ENCODE data around the gene DDX60.
"Not testable (repeated sequence)": the region's sequence is repeated elsewhere in the genome, so short reads cannot be mapped to it uniquely, and the experiment has no call there.

DDX60 gene

DNA sequence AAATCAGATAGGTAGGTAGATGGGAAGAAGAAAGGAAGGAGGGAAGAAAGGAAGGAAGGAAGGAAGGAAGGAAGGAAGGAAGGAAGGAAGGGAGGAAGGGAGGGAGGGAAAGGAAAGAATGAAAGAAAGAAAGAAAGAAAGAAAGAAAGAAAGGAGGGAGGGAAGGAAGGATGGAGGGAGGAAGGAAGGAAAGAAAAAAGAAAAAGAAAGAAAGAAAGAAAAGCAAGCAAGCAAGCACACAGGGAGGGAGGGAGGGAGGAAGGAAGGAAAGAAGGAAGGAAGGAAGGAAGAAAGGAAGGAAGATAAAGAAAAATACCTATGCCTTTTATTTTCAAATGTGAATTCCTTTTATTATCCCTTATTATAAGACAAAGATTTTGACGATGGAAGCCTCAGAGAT lies 32.7 kb downstream of the DDX60 start:
- not testable (repeated sequence) for H3K9me3 ChIP-seq (ENCODE audit: low read length); H3K27me3 ChIP-seq (ENCODE audit: control insufficient read depth in 1 of 2, insufficient read depth in 2 of 2, low read length in 2 of 2); H3K4me1 ChIP-seq (ENCODE audit: insufficient read depth, low read length); H3K4me3 ChIP-seq (ENCODE audit: low read depth in 1 of 2, low read length in 2 of 2); H3K27ac ChIP-seq (ENCODE audit: low read depth, low read length); H3K9ac ChIP-seq (ENCODE audit: low read length)
- H3K36me3 ChIP-seq (ENCODE audit: insufficient read depth, low read length) = peaks cover 22% of the 10 kb centered on the region

DNA sequence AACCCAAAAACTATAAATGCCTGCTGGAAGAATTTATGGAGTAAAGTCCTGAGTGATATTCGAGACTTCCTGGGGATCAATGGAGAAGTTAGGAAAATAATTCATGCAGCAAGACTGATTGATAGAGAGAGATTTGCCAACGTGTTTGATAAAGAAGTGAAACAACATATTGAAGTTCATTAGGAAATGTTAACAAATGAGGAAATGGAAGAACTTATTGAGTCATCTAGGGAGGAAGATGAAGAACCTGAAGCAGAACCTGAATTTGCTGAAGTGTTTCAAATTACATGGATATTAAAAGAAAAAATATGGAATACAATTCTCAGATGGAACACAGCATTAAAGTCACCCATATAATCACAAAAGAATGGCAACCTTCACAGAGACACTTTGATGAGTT lies 39.0 kb downstream of the DDX60 start:
- Histone ChIP-seq H3K4me3 (ENCODE audit: low read depth in 1 of 2, low read length in 2 of 2) (no peak overlapping the region), H3K27ac (ENCODE audit: low read depth, low read length) (no peak overlapping the region), H3K4me1 (ENCODE audit: insufficient read depth, low read length) (no peaks in the 10 kb centered on the region), H3K9me3 (ENCODE audit: low read length) (no peaks in the 10 kb centered on the region), H3K9ac (ENCODE audit: low read length) (no peak overlapping the region), H3K36me3 (ENCODE audit: insufficient read depth, low read length) (peaks cover 29% of the 10 kb centered on the region), H3K27me3 (ENCODE audit: control insufficient read depth in 1 of 2, insufficient read depth in 2 of 2, low read length in 2 of 2) (no peaks in the 10 kb centered on the region)

DNA sequence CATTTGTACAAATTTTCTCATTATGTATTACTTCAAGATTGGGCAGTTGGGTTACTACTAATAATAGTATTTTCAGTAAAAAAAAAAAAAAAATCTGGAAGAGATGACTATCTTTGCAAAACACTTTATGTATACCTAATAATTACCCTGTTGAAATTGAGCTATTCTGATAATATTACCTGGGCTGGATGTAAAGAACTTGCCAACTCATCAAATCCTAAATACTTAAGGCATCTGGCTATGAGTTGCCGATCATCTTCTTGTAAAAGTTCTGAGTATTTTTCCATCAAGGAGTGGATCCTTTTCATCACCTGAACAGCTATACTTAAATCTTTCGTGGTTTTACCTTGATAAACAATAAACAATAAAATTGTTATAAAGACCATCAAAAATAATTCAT lies 42.7 kb downstream of the DDX60 start:
- Histone ChIP-seq H3K9me3 (ENCODE audit: low read length) (no peaks in the 10 kb centered on the region), H3K4me3 (ENCODE audit: low read depth in 1 of 2, low read length in 2 of 2) (no peak overlapping the region), H3K27ac (ENCODE audit: low read depth, low read length) (no peak overlapping the region), H3K4me1 (ENCODE audit: insufficient read depth, low read length) (no peaks in the 10 kb centered on the region), H3K36me3 (ENCODE audit: insufficient read depth, low read length) (peaks cover 43% of the 10 kb centered on the region), H3K9ac (ENCODE audit: low read length) (no peak overlapping the region), H3K27me3 (ENCODE audit: control insufficient read depth in 1 of 2, insufficient read depth in 2 of 2, low read length in 2 of 2) (no peaks in the 10 kb centered on the region)

DNA sequence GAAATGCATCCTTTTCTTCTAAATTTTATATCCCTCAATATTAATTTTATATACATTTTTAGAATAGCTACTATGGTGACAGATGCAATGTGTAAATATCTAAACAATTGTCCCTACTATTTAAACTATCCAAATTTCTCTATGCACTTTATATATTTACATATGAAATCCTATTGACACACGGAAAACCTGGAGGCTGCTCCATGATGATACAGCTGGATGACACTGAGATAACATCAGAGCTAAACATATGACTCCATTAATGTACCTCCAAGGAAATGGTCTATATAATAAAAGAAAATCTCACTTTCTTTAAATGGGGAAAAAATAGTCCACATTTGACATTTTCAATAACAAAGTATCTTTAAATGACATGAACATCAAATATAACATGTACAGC lies 43.7 kb downstream of the DDX60 start:
- Histone ChIP-seq H3K27me3 (ENCODE audit: control insufficient read depth in 1 of 2, insufficient read depth in 2 of 2, low read length in 2 of 2) (no peaks in the 10 kb centered on the region), H3K4me3 (ENCODE audit: low read depth in 1 of 2, low read length in 2 of 2) (no peak overlapping the region), H3K36me3 (ENCODE audit: insufficient read depth, low read length) (peaks cover 40% of the 10 kb centered on the region), H3K9me3 (ENCODE audit: low read length) (no peaks in the 10 kb centered on the region), H3K9ac (ENCODE audit: low read length) (no peak overlapping the region), H3K27ac (ENCODE audit: low read depth, low read length) (no peak overlapping the region), H3K4me1 (ENCODE audit: insufficient read depth, low read length) (no peaks in the 10 kb centered on the region)

DNA sequence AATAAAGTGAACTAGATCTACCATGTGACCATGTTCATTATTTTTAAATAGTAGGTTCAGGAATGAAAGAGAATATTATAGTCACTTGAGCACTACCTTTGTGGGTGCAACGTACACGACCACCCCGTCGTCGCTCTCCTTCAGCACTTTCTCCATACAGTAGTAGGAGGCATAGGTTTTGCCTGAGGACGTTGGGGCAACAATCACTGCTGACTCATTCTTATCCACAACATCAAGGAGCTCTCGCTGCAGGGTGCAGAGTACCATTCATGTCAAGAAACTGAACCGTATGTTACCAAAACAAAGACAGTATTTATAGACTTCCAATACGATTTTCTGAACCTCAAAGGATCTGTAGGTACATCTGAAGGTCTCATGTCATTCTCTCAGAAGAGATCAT lies 44.7 kb downstream of the DDX60 start:
- Histone ChIP-seq H3K9me3 (ENCODE audit: low read length) (no peaks in the 10 kb centered on the region), H3K27me3 (ENCODE audit: control insufficient read depth in 1 of 2, insufficient read depth in 2 of 2, low read length in 2 of 2) (no peaks in the 10 kb centered on the region), H3K4me1 (ENCODE audit: insufficient read depth, low read length) (no peaks in the 10 kb centered on the region), H3K27ac (ENCODE audit: low read depth, low read length) (no peak overlapping the region), H3K9ac (ENCODE audit: low read length) (no peak overlapping the region), H3K36me3 (ENCODE audit: insufficient read depth, low read length) (peaks cover 31% of the 10 kb centered on the region), H3K4me3 (ENCODE audit: low read depth in 1 of 2, low read length in 2 of 2) (no peak overlapping the region)

DNA sequence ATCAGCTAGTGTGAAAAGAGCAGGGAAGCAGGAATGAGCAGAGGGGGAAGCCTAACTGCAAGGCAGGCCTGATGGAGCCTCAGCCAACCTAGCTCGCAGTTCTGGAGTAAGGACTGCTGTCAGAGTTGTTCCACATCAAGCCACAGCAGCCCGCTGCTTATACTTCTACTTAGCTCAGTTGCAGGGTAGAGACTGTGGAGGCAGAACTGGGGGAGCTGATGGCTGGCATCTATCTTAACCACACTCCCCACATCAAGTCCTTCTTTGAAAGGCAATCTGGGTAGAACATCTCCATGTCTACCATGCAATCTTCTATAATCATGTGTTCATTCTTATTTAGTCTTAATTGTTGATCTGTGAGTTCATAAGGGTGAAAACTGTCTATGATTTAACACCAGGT lies 46.1 kb downstream of the DDX60 start:
- Histone ChIP-seq H3K4me3 (ENCODE audit: low read depth in 1 of 2, low read length in 2 of 2) (no peak overlapping the region), H3K27ac (ENCODE audit: low read depth, low read length) (no peak overlapping the region), H3K9me3 (ENCODE audit: low read length) (no peaks in the 10 kb centered on the region), H3K4me1 (ENCODE audit: insufficient read depth, low read length) (no peaks in the 10 kb centered on the region), H3K36me3 (ENCODE audit: insufficient read depth, low read length) (peaks cover 30% of the 10 kb centered on the region), H3K9ac (ENCODE audit: low read length) (no peak overlapping the region), H3K27me3 (ENCODE audit: control insufficient read depth in 1 of 2, insufficient read depth in 2 of 2, low read length in 2 of 2) (no peaks in the 10 kb centered on the region)

DNA sequence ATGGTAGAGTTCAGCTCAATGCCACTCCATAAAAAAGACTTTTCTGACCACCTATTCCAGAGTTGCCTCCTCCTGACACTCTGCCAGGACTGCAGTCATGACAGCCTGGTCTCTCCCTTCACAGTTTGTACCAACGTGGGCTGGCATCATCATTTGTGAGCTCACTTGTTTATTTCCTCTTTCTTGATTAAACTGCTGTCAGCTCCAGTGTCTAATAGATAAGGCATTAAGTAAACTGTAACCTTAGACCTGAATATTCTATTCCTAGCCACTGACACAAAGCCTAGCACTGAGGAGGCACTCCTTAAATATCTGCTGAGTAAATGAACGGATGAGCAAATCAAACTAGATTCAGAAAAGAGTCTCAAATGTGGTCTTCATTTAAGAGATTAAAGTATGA lies 48.7 kb downstream of the DDX60 start:
- peaks cover 35% of the 10 kb centered on the region for H3K36me3 ChIP-seq (ENCODE audit: insufficient read depth, low read length)
- H3K4me1 ChIP-seq (ENCODE audit: insufficient read depth, low read length) = peaks cover 8% of the 10 kb centered on the region
- no peak overlapping the region for H3K9ac ChIP-seq (ENCODE audit: low read length)
- H3K27ac ChIP-seq (ENCODE audit: low read depth, low read length) = no peak overlapping the region
- H3K27me3 ChIP-seq (ENCODE audit: control insufficient read depth in 1 of 2, insufficient read depth in 2 of 2, low read length in 2 of 2) = no peaks in the 10 kb centered on the region
- no peak overlapping the region for H3K4me3 ChIP-seq (ENCODE audit: low read depth in 1 of 2, low read length in 2 of 2)
- no peaks in the 10 kb centered on the region for H3K9me3 ChIP-seq (ENCODE audit: low read length)

DNA sequence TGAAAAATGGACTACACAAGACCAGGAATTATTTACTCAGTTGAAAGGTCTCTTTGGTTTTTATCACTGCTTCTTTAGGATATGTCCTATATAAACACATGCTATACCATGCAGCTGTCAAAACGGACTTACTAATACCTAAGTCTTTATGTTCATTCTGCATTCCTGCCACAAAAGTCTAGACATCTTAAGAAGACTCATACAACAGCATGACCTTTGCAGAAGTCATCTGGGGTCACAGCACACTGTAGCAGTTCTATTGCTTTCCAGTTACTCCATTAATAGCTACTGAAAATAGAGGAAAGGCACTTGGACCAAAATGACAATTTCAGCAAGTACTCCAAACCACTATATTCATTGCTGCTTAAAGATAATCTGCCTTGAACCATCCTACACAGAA lies 53.2 kb downstream of the DDX60 start:
- Histone ChIP-seq H3K4me3 (ENCODE audit: low read depth in 1 of 2, low read length in 2 of 2) (no peak overlapping the region), H3K4me1 (ENCODE audit: insufficient read depth, low read length) (peaks cover 12% of the 10 kb centered on the region), H3K36me3 (ENCODE audit: insufficient read depth, low read length) (peaks cover 11% of the 10 kb centered on the region), H3K9ac (ENCODE audit: low read length) (no peak overlapping the region), H3K27me3 (ENCODE audit: control insufficient read depth in 1 of 2, insufficient read depth in 2 of 2, low read length in 2 of 2) (no peaks in the 10 kb centered on the region), H3K9me3 (ENCODE audit: low read length) (no peaks in the 10 kb centered on the region), H3K27ac (ENCODE audit: low read depth, low read length) (no peak overlapping the region)

DNA sequence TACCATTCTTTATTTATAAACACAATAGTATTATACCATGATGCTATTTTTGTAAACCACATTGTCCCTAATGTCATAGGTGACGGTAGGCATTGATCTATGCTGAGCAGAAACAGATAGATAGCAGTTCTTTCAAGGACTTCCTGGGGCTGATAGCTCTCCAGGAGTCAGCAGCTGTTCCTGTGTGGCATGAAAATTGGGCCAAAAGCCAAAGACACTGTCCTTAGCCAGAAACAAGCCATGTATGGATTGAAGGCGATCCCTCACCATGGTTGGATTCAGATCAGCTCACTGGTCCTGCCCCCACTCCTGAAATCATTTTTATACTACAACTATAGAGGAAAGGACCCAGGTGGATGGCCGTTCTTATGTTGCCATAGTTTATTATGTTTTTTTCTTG lies 53.6 kb downstream of the DDX60 start:
- Histone ChIP-seq H3K27me3 (ENCODE audit: control insufficient read depth in 1 of 2, insufficient read depth in 2 of 2, low read length in 2 of 2) (no peaks in the 10 kb centered on the region), H3K4me3 (ENCODE audit: low read depth in 1 of 2, low read length in 2 of 2) (no peak overlapping the region), H3K27ac (ENCODE audit: low read depth, low read length) (no peak overlapping the region), H3K9me3 (ENCODE audit: low read length) (no peaks in the 10 kb centered on the region), H3K9ac (ENCODE audit: low read length) (no peak overlapping the region), H3K4me1 (ENCODE audit: insufficient read depth, low read length) (peaks cover 12% of the 10 kb centered on the region), H3K36me3 (ENCODE audit: insufficient read depth, low read length) (peaks cover 13% of the 10 kb centered on the region)

DNA sequence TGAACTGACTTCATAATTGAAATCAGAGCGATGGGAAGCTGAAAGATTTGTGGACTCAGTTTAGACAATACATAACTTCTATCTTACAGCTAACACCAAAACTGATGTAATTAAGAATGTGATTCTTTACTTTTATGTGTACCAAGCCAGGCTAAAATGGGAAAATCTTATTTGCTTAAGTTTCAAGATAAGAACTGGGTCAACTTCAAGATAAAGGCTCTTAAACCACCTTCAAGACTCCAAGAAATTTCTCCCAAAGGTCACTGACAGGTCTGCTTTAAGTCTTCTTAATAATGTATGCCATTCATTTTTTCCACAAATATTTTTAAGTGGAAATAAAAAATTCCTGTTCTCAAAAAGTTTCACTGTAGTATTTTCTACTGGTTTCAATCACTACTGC lies 55.5 kb downstream of the DDX60 start:
- no peak overlapping the region for H3K9ac ChIP-seq (ENCODE audit: low read length)
- H3K9me3 ChIP-seq (ENCODE audit: low read length) = no peaks in the 10 kb centered on the region
- H3K27ac ChIP-seq (ENCODE audit: low read depth, low read length) = no peak overlapping the region
- H3K27me3 ChIP-seq (ENCODE audit: control insufficient read depth in 1 of 2, insufficient read depth in 2 of 2, low read length in 2 of 2) = no peaks in the 10 kb centered on the region
- peaks cover 12% of the 10 kb centered on the region for H3K4me1 ChIP-seq (ENCODE audit: insufficient read depth, low read length)
- H3K4me3 ChIP-seq (ENCODE audit: low read depth in 1 of 2, low read length in 2 of 2) = no peak overlapping the region
- H3K36me3 ChIP-seq (ENCODE audit: insufficient read depth, low read length) = peaks cover 17% of the 10 kb centered on the region

DNA sequence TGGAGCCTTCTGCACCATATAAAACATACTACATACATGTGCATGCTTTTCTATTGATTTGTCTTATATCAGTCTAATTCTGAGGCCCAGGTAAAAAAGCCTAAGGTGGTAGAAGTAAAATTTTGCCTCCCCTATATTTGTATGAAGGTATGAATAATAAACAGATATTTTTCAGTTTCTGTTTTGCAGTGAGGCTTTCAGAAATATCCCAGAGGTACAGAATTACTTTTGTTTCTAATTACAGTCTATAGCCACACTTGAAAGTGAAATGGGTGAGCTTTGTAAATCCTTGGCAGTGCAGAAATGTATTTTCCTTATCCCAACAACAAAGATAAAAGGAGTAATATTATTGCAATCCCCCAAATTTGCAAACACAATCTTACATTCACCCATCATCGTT lies 59.5 kb downstream of the DDX60 start:
- Histone ChIP-seq H3K36me3 (ENCODE audit: insufficient read depth, low read length) (peaks cover 24% of the 10 kb centered on the region), H3K9ac (ENCODE audit: low read length) (no peak overlapping the region), H3K27ac (ENCODE audit: low read depth, low read length) (no peak overlapping the region), H3K4me3 (ENCODE audit: low read depth in 1 of 2, low read length in 2 of 2) (no peak overlapping the region), H3K9me3 (ENCODE audit: low read length) (no peaks in the 10 kb centered on the region), H3K4me1 (ENCODE audit: insufficient read depth, low read length) (no peaks in the 10 kb centered on the region), H3K27me3 (ENCODE audit: control insufficient read depth in 1 of 2, insufficient read depth in 2 of 2, low read length in 2 of 2) (no peaks in the 10 kb centered on the region)

DNA sequence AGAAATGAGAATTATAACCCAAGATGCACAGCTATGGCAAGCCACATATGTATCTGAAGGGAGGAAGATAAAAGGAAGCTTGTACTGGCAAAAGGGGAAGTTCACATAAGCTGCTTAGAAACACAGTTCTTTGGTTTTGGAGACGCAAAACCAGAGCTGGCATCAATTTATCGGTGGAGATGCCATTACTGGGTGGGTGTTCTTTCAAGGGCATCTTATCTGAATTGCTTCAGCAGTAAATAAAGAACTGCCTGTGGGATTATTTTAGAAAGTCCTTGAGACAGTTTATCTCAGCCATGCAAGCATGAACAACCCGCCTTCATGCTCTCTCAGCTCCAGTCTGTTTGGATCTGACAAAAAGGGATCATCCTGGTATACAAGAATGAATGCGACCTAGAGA lies 60.8 kb downstream of the DDX60 start:
- peaks cover 31% of the 10 kb centered on the region for H3K36me3 ChIP-seq (ENCODE audit: insufficient read depth, low read length)
- H3K27ac ChIP-seq (ENCODE audit: low read depth, low read length) = no peak overlapping the region
- H3K4me3 ChIP-seq (ENCODE audit: low read depth in 1 of 2, low read length in 2 of 2) = no peak overlapping the region

More for the DNA sequence above, 60.8 kb downstream of the DDX60 start:
- Histone ChIP-seq H3K9ac (ENCODE audit: low read length) (no peak overlapping the region), H3K9me3 (ENCODE audit: low read length) (no peaks in the 10 kb centered on the region), H3K4me1 (ENCODE audit: insufficient read depth, low read length) (no peaks in the 10 kb centered on the region), H3K27me3 (ENCODE audit: control insufficient read depth in 1 of 2, insufficient read depth in 2 of 2, low read length in 2 of 2) (no peaks in the 10 kb centered on the region)

Data from muscle layer of colon (tissue), 2 donors.